ENCODE results near the gene SKI.
A peak's percentile ranks its signal among the peaks of the same experiment; 100 is the strongest.

SKI gene

DNA sequence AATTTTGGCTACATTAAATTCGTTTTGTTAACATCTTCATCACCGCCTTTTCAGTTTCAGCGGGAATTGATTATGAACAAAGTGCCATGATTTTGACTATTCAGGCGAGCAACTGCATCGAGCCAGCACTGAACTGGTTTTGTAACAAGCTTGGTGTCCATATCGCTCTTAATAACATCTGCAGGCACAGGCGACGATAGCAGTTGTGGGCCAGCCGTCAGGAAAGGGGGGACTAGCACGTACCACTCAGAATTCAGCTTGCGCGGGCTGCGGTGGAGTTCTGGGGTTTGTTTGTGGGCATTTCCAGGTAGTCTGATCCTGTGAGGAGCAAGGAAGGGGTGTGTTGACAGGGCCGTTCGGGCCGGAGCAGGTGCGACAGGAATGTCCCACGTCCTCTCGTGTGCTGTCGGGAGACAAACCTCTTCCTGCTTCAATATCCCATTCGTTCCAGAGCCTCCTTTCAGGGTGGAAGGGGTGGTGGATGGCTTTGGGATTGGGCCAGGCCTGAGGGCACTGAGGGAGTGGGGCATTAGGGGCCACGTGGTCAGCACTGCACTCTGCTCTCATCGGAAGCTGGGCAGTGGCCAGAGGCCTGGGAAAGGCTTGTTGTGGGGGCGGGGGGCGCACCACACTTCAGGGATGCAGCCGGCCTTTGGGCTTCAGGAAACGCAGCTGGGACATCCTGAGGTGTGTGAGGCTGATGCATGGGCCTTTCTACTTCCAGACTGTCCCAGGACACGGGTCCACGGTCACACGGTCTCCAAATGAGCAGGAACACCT lies 39.1 kb downstream of the SKI start:
- no peak for DNase-seq

DNA sequence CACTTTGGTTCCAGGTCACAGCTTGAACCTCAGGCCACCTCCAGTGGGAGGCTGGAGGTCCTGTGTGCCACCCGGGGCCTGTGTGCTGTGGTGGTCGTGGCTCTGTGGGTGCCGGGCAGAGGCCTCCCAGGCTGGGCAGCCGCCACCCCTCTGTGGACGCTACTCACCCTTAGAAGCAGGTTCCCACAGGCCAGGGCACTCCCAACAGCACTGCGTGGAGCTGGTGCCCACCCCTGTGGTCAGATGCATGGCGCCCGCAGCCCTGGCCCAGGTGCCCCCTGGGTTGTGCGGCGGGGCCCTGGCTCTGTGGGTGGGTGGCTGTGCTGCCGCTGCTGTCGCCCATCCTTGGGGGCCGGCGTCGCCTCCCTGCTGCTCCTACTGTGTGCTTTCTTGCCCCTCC lies 39.7 kb downstream of the SKI start:
- no peak for DNase-seq

DNA sequence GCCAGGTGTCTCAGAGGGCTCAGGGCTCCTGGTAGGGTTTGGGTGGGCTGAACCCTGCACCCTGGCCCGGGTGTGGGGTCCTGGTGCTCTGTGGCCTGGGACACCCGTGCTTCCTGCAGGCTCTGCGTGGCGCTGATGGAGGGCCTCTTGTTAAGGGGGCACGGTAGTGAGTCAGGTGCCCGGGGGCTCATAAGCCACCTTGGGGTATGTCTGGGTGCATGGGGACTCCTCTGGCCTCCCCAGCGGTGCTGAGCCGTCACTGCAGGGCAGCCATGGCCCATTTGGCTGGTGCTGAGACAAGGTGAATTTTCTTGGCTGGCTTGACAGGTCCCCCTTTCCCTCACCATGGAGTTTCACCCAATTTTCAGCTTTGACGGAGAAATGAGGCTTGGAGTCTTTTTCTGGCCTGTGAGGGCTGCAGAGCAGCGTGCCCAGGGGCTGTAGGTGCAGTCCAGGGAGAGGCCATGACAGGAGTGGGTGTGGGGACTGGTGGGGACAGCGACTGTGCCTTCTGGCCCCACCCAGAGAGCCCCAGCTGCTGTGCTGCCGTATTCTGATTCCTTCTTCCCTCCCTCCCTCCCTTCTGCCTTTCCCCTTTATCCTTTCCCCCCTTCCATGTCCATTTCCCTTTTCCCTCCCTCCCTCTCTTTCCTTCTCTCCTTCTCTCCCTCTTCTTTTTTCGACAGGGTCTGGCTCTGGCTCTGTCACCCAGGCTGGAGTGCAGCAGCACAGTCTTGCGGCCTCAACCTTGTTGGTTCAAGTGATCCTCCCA lies 40.4 kb downstream of the SKI start:
- no peak for DNase-seq

DNA sequence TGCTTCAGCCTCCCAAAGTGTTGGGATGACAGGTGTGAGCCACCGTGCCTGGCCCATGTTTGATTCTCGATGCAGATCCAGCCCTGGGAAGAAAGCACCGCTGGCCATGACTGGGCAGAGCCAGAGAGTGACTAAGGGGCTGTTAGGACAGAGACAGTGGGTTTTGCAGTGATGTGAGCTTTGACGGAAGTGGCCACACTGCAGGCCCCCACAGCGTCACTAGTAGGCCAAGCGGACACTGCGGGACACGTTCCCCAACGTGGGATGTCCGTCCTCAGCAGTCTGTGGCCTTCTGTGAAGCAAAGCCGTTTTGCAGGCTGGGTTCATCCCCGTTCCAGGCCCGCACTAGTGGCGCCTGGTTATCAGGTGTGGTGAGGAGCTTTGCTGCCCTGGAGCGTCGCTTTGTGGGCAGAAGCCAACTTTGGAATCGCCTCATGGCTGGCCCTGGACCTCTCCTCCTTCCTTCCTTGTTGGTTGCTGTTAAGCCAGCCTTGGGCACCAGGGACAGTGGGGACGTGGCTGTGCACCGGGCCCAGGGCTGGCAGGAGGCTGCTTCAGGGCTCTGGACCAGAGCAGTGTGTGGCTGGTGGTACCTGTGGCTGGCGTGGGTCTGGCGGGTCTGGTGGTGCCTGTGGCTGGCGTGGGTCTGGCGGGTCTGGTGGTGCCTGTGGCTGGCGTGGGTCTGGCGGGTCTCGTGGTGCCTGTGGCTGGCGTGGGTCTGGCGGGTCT lies 41.2 kb downstream of the SKI start:
- no peak for DNase-seq

DNA sequence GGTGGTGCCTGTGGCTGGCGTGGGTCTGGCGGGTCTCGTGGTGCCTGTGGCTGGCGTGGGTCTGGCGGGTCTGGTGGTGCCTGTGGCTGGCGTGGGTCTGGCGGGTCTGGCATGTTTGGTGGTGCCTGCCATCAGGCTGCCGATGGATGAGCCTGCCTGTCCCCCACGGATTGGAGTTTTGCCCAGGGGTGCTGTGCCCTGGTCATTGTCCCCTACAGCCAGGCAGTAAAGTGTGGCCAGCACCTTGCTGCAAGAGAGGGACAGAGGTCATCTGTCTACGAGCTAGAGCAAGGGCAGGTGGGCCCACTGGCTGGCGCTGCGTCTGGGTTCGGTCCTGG lies 41.8 kb downstream of the SKI start:
- DNase-seq: no peak

DNA sequence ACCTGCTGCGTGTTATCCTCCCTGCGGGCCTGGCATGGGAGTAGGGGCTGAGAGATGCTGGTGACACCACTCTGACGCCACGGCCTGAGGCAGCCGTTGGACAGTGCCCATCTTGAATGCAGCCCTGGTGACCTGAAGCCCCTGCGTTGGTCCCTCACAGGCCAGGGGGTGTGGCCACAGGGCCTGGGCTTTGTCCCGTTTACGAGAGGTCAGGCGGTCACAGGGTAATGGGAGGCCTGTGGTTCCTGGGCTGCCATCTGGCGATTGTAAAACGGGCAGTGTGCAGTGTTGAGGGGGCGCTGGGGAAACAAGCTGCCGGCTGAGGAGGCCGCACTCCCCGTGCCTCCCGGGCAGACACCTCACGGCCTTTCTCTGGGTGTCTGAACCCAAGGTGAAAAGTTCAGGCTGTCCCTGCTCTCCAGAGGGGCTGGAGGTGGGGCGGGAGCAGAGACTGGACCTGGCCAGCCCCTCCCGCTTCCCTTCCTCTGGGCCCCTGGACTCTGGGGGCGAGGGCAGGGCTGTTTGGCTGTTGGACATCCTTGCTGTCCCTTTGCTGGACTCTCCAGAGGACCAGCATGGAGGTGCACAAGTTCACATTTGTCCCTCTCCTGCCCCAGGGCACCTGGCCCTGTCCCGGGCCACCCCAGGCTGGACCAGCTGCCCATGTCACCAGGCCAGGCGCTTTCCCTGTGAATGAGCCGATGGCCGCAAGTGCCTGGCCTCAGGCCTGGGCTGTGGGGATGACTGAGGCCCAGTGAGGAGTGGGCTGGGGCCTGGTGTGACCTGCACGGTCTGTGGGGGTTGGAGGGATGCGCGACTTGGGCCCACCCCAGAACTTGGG lies 42.4 kb downstream of the SKI start:
- DNase-seq: no peak

DNA sequence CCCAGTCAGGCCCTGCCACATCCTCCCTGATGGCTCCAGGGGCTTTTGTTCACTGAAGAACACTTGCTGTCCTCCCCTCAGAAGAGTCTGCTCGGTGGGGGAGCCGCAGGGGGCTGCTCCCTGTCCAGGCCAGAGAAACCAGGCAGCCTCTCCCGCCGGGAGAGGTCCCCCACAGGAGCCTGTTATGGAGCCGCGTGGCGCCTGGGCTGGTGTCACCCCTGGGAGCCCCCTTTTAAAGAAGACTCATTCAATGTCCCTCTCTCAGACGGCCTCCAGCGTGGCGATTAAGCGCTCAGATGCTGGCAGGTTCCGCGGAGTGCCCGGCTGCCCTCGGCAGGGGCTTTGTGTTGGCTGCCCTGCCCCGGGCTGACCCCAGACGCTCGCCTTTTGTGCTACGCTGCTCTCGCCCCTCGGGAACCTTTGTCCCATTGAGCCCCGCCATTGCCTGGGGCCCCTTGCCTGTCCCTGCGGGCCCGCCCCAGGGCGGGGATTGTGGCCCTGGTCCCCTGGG lies 43.1 kb downstream of the SKI start:
- no peak for DNase-seq

DNA sequence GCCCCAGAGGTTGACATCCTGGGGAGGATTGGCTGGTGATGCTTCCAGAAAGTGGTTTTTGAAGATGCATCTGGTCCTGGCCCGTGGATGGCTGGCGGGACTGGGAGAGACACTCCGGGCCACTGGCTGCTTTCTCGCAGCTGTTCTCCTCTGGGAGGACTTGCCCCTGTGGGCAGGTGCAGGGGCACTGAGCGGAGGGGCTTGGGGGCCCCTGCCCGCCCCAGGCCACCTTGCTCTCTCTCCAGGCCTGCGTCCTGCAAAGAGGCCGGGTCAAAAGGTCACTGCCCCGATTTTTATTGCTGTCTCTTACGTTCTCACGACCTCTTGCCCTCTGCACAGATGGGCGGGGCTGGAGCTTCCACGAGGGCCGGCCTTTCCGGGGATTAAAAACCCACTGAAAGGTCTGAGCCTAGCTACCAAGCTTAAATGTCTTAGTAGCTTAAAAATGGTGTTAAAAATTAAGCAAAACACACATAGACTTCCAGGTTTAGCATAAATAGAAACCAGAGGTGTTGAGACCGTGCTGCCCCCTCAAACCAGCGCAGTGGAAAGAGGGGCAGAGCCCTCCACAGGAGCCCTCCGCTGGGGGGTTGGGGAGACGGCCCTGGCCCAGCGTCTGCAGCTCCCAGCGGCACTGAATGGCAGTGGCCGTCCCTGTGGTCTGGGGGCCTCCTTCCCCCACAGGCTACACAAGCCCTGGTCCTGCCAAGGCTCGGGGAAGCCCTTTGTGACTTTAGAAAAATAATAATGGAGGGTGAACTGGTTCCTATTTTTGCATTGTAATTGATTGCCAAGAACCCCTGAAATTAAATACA lies 43.9 kb downstream of the SKI start:
- DNase-seq: no peak

DNA sequence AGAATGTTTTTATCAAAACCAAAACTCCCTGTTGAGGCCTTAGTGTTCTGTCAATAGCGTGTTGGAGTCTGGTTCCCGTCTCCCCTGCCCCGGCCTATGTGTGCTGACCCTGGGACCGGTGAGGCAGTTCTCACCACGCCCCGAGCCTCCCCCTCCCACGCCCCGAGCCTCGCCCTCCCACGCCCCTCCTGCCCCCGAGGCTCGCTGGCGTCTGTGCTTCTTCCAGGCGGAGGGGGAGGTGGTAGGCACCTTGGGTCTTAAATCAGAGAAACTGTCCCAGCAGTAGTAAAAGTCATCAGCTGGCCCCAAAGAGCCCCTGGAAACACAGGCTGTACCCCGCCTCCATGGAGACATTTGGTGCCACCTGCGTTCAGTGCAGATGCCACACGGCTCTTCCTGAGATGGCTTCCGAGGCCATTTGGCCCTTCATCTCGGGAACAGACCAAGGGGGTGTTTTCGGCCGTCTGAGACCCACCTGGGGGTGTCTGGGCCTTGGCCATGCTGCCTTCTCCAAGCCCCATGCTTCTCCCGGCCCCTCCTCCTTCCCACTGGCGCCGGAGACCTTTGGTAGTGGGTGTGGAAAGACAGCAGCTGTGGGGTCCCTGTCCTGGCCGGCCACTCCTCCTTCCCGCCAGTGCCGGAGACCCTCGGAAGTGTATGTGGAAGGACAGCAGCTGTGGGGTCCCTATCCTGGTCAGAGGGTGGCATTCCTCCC lies 44.7 kb downstream of the SKI start:
- no peak for DNase-seq

DNA sequence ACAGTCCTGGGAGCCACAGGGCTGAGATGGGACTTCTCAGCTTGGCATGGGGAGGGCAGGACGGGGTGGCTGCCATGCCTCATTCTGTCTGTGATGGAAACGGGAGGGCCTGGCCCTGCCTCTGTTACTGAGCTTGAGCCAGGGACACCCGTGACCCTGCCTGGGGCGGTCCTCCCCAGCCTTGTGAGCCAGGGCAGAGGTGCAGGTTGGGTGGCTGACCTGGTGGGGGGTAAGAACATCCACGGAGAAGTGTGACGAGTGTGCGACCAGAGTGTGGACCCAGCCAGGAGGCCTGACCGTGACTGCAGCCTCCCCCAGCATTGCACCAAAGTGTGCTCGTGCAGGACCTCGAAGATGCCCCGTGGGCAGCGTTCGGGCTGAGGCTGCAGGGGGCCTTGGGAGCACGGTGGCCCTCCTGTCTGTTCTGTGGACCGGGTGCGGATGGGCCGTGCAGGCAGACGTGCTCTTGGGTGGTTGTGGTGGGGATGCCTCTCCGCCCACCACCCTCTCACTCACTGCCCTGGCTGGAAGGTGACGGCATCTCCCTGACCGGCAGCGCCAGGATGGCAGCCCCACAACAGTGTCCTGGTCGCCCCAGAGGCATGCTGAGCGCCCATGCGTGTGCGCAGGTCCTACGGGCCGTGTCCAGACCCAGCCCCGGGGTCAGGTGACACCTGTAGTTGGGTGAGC lies 45.4 kb downstream of the SKI start:
- DNase-seq: no peak

DNA sequence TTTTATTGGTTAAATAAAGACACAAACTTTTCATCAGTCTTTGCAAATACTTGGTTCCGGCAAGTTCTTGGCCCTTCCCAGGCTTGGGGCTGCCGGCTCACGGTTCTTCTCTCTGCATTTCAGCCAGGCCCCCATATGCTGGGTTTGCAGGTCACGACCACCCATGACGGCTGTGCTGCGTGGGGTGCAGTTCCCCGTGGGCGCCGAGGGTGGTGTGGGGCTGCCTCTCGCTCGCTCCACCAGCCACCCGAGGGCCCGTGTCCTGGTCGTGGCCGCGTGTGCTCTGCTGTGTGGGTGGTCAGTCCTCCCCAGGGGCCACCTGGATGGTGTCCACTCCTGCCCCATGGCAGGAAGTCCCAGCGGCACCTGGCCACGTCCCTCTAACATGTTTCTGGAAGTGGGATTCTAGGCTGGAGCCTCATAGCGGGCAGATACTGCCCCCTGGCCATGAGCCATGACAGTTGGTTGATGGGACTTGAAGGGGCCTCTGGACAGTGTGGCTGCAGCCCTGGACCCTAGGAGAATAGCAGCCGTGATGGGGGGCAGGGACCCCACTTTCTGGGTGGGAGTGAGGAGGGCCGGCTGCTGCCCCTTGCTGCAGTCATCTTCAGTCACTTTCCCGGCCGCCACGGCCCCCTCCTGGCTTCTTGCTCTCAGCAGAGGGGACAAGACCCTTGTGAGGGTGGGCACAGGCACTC lies 46.3 kb downstream of the SKI start:
- no peak for DNase-seq

DNA sequence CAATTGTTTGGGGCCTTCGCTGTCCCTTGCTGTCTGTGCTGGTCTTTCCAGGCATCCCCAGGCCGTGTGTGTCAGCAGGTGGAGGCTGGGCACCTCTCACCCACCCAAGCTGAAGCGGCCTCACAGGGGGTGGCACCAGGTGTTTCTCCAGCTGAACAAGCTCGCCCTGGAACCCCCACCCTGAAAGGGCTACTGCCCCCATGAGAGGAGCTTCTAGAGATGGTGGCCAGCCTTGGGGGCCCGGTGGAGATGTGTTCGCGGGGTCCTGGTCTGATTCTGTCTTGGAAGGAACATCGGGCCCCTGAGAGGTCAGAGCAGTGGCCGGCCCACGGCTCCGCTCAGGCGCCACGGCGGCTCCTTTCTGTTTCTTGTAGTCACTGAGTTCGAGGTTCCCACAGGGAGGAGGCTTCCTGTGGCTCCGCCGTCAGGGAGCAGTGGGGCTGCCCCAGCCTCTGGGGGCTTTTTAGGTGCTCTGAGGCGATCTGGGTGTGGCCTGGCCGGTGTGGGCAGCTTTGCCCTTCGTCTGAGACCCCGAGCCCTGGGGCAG lies 46.9 kb downstream of the SKI start:
- no peak for DNase-seq

DNA sequence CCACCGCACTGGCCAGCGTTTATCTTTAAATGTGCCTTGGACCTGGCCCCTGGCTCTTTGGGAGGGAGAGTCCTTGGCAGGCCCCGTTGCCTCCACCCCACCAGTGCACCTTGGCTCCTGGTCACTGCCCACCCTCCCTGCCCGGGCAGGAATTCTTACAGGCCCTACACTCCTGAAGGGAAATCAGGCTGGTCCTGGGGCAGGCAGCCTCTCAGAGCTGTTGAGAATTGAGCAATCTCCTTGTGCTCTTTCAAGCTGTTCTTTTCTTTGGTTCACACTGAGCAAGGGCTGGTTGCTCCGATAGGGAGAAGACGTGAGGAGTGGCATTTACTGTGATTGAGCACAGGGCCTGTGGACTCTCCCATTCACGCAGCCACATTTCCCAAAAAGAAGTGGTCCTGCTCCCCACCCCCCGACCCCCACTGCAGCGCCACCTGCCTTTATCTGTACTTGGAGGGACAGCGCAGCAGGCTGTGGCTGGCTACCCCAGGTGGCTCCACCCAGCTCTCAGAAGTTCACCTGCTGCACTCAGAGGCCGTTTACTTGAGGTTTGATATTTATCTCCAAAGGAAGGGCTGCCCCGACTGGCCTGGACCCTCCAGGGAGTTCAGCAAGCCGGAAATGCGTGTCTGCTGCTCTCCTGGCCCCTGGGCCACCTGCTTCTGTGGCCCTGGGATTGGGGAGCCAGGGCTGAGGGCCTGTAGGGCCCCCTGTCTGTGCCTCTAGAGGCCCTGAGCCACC lies 47.8 kb downstream of the SKI start:
- peak in 2 of 3 experiments; percentile 28 to 68 for DNase-seq

DNA sequence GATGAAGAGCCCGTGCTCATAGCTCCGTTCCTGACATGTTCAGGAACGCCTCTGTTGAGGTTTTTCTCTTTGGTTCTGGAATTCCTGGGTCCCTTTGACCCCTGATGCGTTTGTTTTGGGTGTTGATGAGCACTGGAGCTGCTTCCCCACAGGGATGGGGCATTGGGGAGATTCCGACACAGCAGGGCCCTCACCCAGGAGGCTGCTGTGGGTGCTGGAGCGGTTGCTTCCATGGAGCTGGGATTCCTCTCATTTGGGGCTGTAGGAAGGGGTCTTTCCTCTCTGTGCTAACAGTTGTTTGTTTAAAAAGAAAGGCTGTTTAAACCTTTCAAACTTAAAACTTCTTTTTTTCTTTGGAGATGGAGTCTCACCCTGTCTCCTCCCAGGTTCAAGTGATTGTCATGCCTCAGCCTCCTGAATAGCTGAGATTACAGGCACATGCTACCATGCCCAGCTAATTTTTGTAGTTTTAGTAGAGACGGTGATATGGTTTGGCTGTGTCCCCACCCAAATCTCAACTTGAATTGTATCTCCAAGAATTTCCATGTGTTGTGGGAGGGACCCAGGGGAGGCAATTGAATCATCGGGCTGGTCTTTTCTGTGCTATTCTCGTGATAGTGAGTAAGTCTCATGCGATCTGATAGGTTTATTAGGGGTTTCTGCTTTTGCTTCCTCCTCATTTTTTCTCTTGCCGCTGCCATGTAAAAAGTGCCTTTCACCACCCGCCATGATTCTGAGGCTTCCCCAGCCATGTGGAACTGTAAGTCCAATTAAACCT lies 48.9 kb downstream of the SKI start:
- no peak for DNase-seq

DNA sequence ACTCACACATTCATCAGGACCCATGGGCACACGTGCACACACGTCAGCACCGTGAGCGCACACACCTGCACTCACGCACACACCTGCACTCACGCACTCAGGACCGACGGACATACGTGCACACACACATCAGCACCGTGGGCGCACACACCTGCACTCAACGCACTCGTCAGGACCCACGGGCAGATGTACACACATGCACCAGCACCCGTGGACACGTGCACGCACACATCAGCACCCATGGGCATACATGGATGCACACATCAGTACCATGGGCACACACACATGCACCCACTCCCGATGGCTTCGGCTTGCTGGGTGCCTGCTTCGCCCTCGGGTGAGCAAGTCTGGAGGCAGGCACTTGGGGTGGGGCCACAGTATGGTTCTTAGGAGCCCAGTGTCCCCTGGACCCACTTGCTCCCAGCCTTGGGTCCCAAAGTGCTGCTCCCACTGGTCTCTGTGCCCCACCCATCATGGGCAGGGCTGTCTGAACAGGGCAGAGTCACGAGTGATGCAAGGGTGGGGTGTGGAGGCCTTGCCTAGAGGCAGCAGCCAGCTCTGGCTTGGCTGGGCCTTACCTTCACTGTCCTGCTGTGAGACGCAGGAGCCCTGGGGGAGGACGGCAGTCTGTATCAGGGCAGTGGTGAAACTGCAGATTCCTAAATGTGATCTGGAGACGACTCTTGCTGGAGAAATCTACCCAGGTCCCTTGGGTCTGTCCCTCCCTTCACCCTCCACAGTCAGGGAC lies 49.8 kb downstream of the SKI start:
- no peak for DNase-seq

DNA sequence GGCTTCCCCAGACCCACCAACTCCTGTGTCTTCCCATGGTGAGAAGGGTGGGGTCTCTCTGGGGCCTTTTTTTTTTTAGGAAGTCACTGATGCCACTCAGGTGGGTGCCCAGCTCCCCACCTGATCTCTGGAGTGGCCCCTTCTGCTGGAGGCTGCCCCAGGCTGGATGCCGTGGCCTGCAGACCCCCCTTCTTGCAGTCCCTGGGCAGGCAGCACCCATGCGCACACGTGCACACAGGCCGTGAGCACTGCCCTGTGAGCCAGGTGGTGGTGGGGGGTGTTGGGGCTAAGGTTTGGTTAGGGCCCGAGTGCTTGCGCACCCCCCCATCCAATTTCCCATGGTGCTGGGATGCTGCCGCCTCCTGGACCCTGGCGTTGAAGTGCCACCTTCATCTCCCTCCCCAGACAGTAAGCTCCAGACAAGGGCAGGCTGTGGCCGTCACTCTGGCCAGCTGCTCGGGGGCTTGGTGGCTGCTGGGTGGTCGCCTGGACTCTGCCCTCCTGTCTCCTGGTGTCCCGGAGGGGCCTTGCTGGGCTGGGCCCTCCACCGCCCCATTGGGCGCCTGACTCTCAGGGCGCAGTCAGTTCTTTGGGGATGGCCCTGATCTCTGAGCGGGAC lies 50.6 kb downstream of the SKI start:
- no peak for DNase-seq

DNA sequence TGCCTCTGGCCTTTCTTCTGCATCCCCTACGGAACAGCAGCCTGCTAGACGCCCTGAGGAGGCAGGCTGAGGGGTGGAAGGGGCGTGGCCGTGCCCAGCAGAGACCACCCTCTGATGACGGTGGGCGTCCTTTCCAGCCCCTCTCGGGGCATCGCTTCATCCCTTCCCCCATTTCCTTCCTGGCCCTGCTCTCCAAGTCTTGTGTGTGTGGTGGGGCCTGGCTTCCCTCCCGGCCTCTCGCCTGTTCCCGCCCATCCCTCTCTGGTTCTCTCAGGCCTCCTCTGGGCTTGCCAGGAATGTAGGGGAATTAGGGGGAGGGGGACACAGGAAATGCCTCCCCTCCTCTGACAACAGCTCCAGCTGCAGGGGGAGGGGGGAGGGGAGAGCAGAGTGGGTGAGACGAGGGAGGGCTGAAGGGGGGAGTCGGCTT lies 51.1 kb downstream of the SKI start:
- no peak for DNase-seq

Measured in NCI-H1417 (cell line).